GM13976 (cell line): ENCODE measurements around the gene PODXL.

Source experiments
- DNase-seq: peaks from one replicate; pipeline ENCODE4 v3.0.0; 2012; ENCODE audit warnings: low spot score
- CTCF ChIP-seq: IDR thresholded peaks from 2 replicates; pipeline ENCODE4 v1.5.1; 2012; ENCODE audit warnings: borderline replicate concordance, mild to moderate bottlenecking; ENCODE audit not compliant: insufficient read depth; ENCODE audit errors: extremely low read depth, missing control alignments, control extremely low read depth
- in situ Hi-C: fragments of 300-500 bp; cut with MboI; formaldehyde crosslinking; loops from one replicate; pipeline ENCODE4 v1.12.0; 2022; ENCODE audit warnings: low sequenced_read_pairs, mixed read lengths, inconsistent platforms; ENCODE audit not compliant: unreplicated experiment

PODXL gene

GRCh38 chr7:131529179-131529578, 27.2 kb downstream of the PODXL start:
- no peak for TF ChIP-seq CTCF
- no peak for DNase-seq
- in situ Hi-C loops = no loop called here

DNA sequence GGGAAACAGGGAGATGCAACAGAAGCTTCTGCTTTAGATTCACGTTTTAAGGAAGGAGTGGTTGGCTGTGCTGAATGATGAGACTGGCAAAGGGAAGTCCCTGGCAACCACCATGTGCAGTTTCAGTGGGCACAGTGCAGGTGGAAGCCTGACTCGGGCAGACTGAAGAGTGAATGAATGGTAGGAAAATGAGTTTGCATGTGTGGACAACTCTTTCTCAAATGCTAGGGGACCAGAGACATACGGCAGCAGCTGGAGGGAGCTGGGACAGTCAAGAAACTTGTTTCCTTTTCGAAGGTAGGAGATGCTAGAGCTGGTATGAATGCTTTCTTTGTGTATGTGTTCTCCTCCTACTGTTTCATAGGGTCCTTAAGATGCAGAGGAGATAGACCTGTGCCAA, 29.0 kb downstream of the PODXL start:
- no peak for TF ChIP-seq CTCF
- no peak for DNase-seq
- in situ Hi-C loops = no loop called here

- no peak for TF ChIP-seq CTCF
- DNase-seq = no peak
- in situ Hi-C loops = no loop called here
Observed at GRCh38 chr7:131525820-131526219, 30.6 kb downstream of the PODXL start.

DNA sequence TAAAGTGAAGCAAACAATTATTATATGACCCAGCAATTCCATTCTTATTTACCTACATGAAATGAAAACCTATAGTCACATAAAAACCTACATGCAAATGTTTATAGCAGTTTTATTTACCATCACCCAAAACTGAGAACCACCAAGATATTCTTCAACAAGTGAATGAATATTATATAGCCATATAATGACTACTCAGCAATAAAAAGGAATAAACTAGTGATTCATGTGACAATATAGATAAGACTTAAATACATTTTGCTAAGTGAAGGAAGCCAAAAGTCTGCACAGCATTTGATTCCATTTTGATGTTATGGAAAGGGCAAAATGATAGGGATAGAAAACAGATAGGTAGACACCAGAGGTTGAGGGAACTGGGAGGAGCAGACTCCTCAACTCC, 31.7 kb downstream of the PODXL start:
- in situ Hi-C loops = no loop called here
- DNase-seq = no peak
- no peak for TF ChIP-seq CTCF

DNA sequence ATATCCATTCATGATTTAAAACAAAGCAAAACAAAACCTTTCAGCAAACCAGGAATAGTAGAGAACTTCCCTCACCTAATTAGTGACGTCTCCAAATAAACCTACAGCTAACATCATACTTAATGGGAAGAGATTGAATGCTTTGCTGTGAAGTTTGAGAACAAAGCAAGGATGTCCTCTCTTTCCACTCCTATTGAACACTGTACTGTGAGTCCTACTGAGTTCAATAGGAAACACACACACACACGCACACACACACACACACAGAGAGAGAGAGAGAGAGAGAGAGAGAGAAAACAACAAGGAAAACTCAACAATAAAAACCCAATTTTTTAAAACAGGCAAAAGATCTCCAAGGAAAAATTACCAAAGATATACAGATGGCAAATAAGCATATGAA, 32.3 kb downstream of the PODXL start:
- no peak for TF ChIP-seq CTCF
- in situ Hi-C loops = no loop called here
- no peak for DNase-seq

DNA sequence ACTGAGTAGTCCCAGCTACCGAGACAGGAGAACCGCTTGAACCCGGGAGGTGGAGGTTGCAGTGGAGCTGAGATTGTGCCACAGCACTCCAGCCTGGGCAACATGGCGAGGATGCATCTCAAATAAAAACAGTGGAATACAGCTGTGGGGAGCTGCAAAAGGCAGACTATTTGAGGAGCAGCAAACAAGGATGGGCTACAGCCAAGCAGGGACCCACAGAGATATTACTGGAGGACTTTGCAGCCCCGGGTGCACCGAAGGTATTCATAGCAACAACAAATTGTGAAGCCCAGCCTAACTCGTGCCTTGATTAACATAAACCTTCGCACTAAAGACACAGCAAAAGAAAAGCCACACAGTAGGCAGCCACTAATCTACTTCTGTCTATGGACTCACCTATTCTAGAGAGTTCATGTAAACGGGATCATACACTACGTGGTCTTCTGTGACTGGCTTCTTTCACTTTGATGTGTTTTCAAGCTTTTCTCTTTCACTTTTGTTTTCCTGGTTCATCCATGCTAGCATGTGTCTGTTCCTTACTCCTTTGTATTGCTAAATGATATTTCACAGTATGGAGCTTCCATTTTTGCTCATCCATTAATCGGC, 34.0 kb downstream of the PODXL start:
- no peak for DNase-seq
- no peak for TF ChIP-seq CTCF
- in situ Hi-C loops = no loop called here
